Uterus (tissue), 4 donors: Measurements from ENCODE around the gene DUOX1. TPM values are rescaled to one million over a fixed set of nuclear protein-coding genes. Genes with fewer than 3 reads are reported as not detected.

Experiments used
- DNase-seq, 2 donors: peaks; one replicate each; pipeline ENCODE4 v3.0.0-alpha.2; 2019 to 2020
- H3K27ac ChIP-seq, 2 donors: fragments of 200-600 bp; sonication (generic); 1 replicate in 1 of 2; 2 replicates in 1 of 2; pipeline ENCODE4 v1.5.1; 2016 to 2018
- H3K27me3 ChIP-seq, 2 donors: fragments of 200-600 bp; sonication (generic); one replicate each; pipeline ENCODE4 v1.5.1; 2018 to 2019; ENCODE audit warnings: control low read depth in 1 of 2
- H3K36me3 ChIP-seq, 2 donors: fragments of 200-600 bp; sonication (generic); one replicate each; pipeline ENCODE4 v1.5.1; 2019; ENCODE audit warnings: control low read depth in 1 of 2
- H3K4me1 ChIP-seq, 2 donors: fragments of 200-600 bp; sonication (generic); one replicate each; pipeline ENCODE4 v1.5.1; 2018 to 2019; ENCODE audit warnings: control low read depth in 1 of 2
- H3K4me3 ChIP-seq, 2 donors: fragments of 200-600 bp; sonication (generic); 1 replicate in 1 of 2; 2 replicates in 1 of 2; pipeline ENCODE4 v1.5.1; 2018 to 2019; ENCODE audit warnings: mild to moderate bottlenecking in 1 of 2
- H3K9me3 ChIP-seq, 2 donors: fragments of 200-600 bp; sonication (generic); one replicate each; pipeline ENCODE4 v1.5.1; 2019; ENCODE audit warnings: control low read depth in 1 of 2
- CTCF ChIP-seq, 4 experiments: fragments of 200-600 bp in 2 of 4; fragments of 450-650 bp in 2 of 4; sonication (generic) in 2 of 4; IDR thresholded peaks; one replicate each; pipeline ENCODE4 v1.5.1; 2016 to 2019; ENCODE audit warnings: antibody characterized with exemption in 4 of 4, mild to moderate bottlenecking in 2 of 4, moderate library complexity in 1 of 4
- POLR2A ChIP-seq, 2 donors: fragments of 450-650 bp; IDR thresholded peaks; one replicate each; pipeline ENCODE4 v1.6.1; 2016; ENCODE audit warnings: antibody characterized with exemption in 2 of 2, mild to moderate bottlenecking in 1 of 2, moderate library complexity in 1 of 2
- intact Hi-C: fragments of 100-400 bp; cut with DNase I; formaldehyde crosslinking; loops from one replicate; pipeline ENCODE4 v1.15.1; 2023; ENCODE audit warnings: low total_unique reads
- total RNA-seq, 4 donors: library from RNA; depleted of rRNA in 3 of 4; stranded (reverse); fragments of >200 nt in 3 of 4; gene quantifications; one replicate each; pipeline versions ENCODE4 v1.1.0 to v1.2.4, GENCODE V29; 2014 to 2023
- donor health status: DM: yes; HTN: yes; CAD: no.

The DUOX1 gene
- total RNA-seq, 4 donors from 2014 or later, result 0.24 to 1.3 (median 0.26) TPM; not detected in 1

GRCh38 chr15:45114751-45115085, 15.1 kb upstream of the DUOX1 start:
- Histone ChIP-seq H3K36me3 (no peaks in the 10 kb centered on the region), H3K27me3 (peaks cover 10 to 37% of the 10 kb centered on the region in 2 donors), H3K9me3 (no peaks in the 10 kb centered on the region), H3K4me3 (no peak overlapping the region), H3K4me1 (peaks cover 0 to 12% of the 10 kb centered on the region in 2 donors), H3K27ac (no peak overlapping the region)
- no peak for DNase-seq
- TF ChIP-seq POLR2A (IDR thresholded peaks at IDR 0.05) (no peak), CTCF (IDR thresholded peaks at IDR 0.05) (no peak)
- intact Hi-C loops, result no loop called here

GRCh38 chr15:45115312-45115820, 14.4 kb upstream of the DUOX1 start:
- Histone ChIP-seq H3K36me3 (no peaks in the 10 kb centered on the region), H3K4me3 (no peak overlapping the region), H3K4me1 (peaks cover 0 to 12% of the 10 kb centered on the region in 2 donors), H3K27me3 (peaks cover 10 to 32% of the 10 kb centered on the region in 2 donors), H3K27ac (no peak overlapping the region), H3K9me3 (no peaks in the 10 kb centered on the region)
- TF ChIP-seq CTCF (IDR thresholded peaks at IDR 0.05), result no peak
- no peak for TF ChIP-seq POLR2A (IDR thresholded peaks at IDR 0.05)
- intact Hi-C loops, result no loop called here
- no peak for DNase-seq

GRCh38 chr15:45116006-45116481, 13.8 kb upstream of the DUOX1 start:
- H3K36me3 ChIP-seq, result no peaks in the 10 kb centered on the region
- H3K4me3 ChIP-seq, result no peak overlapping the region
- H3K9me3 ChIP-seq, result no peaks in the 10 kb centered on the region
- H3K4me1 ChIP-seq, result peaks cover 0 to 12% of the 10 kb centered on the region in 2 donors
- H3K27ac ChIP-seq, result no peak overlapping the region
- peaks cover 10 to 32% of the 10 kb centered on the region in 2 donors for H3K27me3 ChIP-seq
- no peak for TF ChIP-seq CTCF (IDR thresholded peaks at IDR 0.05)
- no peak for TF ChIP-seq POLR2A (IDR thresholded peaks at IDR 0.05)
- intact Hi-C loops, result no loop called here
- no peak for DNase-seq

GRCh38 chr15:45116482-45117307, 13.1 kb upstream of the DUOX1 start:
- DNase-seq, result no peak
- Histone ChIP-seq H3K36me3 (no peaks in the 10 kb centered on the region), H3K27me3 (peaks cover 10 to 32% of the 10 kb centered on the region in 2 donors), H3K4me3 (no peak overlapping the region), H3K4me1 (peaks cover 0 to 12% of the 10 kb centered on the region in 2 donors), H3K9me3 (no peaks in the 10 kb centered on the region), H3K27ac (no peak overlapping the region)
- TF ChIP-seq CTCF (IDR thresholded peaks at IDR 0.05) (no peak), POLR2A (IDR thresholded peaks at IDR 0.05) (no peak)
- intact Hi-C loops, result no loop called here
